Heart right ventricle (tissue), 16 donors: Measurements from ENCODE around the gene FAM120A. TPM values are rescaled to one million over a fixed set of nuclear protein-coding genes. Genes with fewer than 3 reads are reported as not detected.

Source experiments
- ATAC-seq, 8 donors: fragments of 200-7000 bp; cut with Tn5 transposase; one replicate each; pipeline ENCODE4 v1.9.1; 2020; ENCODE audit warnings: mild to moderate bottlenecking in 8 of 8, moderate library complexity in 8 of 8, moderate number of reproducible peaks in 1 of 8
- DNase-seq, 2 donors: peaks; one replicate each; pipeline ENCODE4 v3.0.0-alpha.2; 2020
- H3K27ac ChIP-seq, 10 donors: fragments of 200-600 bp; sonication (generic) in 2 of 10; one replicate each; pipeline versions ENCODE4 v1.5.0 to v1.8.0; 2020 to 2022; ENCODE audit warnings: mild to moderate bottlenecking in 3 of 10
- H3K27me3 ChIP-seq, 7 donors: fragments of 200-600 bp; one replicate each; pipeline ENCODE4 v1.8.0; 2021 to 2022; ENCODE audit warnings: mild to moderate bottlenecking in 2 of 7
- H3K36me3 ChIP-seq, 9 donors: fragments of 200-600 bp; sonication (generic) in 1 of 9; one replicate each; pipeline versions ENCODE4 v1.5.0 to v1.8.0; 2020 to 2022; ENCODE audit warnings: mild to moderate bottlenecking in 2 of 9
- H3K4me1 ChIP-seq, 9 donors: fragments of 200-600 bp; sonication (generic) in 1 of 9; one replicate each; pipeline versions ENCODE4 v1.5.0 to v1.8.0; 2020 to 2022; ENCODE audit warnings: mild to moderate bottlenecking in 4 of 9
- H3K4me3 ChIP-seq, 10 donors: fragments of 200-600 bp; sonication (generic) in 2 of 10; one replicate each; pipeline versions ENCODE4 v1.5.0 to v1.8.0; 2020 to 2022; ENCODE audit warnings: mild to moderate bottlenecking in 7 of 10, moderate library complexity in 2 of 10
- H3K9me3 ChIP-seq, 11 donors: fragments of 200-600 bp in 10 of 11; sonication (generic) in 2 of 11; one replicate each; pipeline versions ENCODE4 v1.5.0 to v1.8.0; 2013 to 2022; ENCODE audit warnings: mild to moderate bottlenecking in 2 of 11, control low read depth in 1 of 11, moderate library complexity in 1 of 11
- WGBS, 2 donors: extraction: QIAGEN DNeasy Blood & Tissue Kit; methylation state at CpG; one replicate each; pipeline ENCODE4 v1.1.7; 2013; ENCODE audit warnings: inconsistent platforms in 1 of 2; 5-methylcytosine and 5-hydroxymethylcytosine counted together
- intact Hi-C, 10 donors: fragments of 100-400 bp; cut with DNase I; formaldehyde crosslinking; loops; one replicate each; pipeline versions ENCODE4 v1.11.1 to v1.14.2; 2022
- polyA plus RNA-seq, 2 donors: library from polyadenylated mRNA; stranded (reverse); fragments of 200-250 nt; gene quantifications; one replicate each; pipeline ENCODE4 v1.2.3, GENCODE V29; 2013
- total RNA-seq, 10 donors: library from RNA; stranded (reverse); fragmentation: NEBNext Ultra II Directional in 3 of 10; extraction: Animal tissue kit (Norgen Biotek cat#: 25700) in 3 of 10; gene quantifications; one replicate each; pipeline versions ENCODE4 v1.2.1 to v1.2.4, GENCODE V29; 2021 to 2023
- TF ChIP-seq, protein P1 (sequence below), 9 donors: fragments of 200-600 bp; sonication (generic) in 2 of 9; IDR thresholded peaks; one replicate each; pipeline versions ENCODE4 v1.5.0 to v1.8.0; 2021 to 2022; ENCODE audit warnings: antibody characterized with exemption in 9 of 9, mild to moderate bottlenecking in 5 of 9, moderate library complexity in 1 of 9
- donor health status: Arrhythmogenic right ventricular cardiomyopathy.
- donor health status: ischemic (EF 13 %, LVEDD 7.1; RV severe dilation, severe dysfunction).
- donor health status: healthy with polysubstance abuse.
- donor health status: DM: no; HTN: yes; CAD: no.
- donor health status: DM: no; HTN: no; CAD: no.
- donor health status: ischemic (EF 25% LVEDD 6.9; RV normal size, moderate dysfunction).
- donor health status: ischemic (EF 25% LVEDD 5.7; RV mildly dilated, moderate dysfunction).
- donor health status: healthy.
- donor health status: DM: yes; HTN: yes; CAD: no.
- donor health status: Ischemic cardiomyopathy.
- donor health status: ischemic (EF 35%, LVEDD 5.7; RV mildly dilated, moderate dysfunction).
- donor health status: nonischemic (EF 11% LVEDD 7.7; RV severe dilation, severe dysfunction).
- donor health status: DM: yes; HTN: yes; CAD: no.
- donor health status: PGD.
- donor health status: ischemic (EF 29% LVEDD 5.4; RV normal size, mild dysfunction).
- donor health status: nonischemic (EF 23%, LVEDD 6.1; RV moderate dilation, normal function).

Gene FAM120A
- total and polyA plus RNA-seq, 12 donors, result 42.2 to 126 (median 104) TPM

DNA sequence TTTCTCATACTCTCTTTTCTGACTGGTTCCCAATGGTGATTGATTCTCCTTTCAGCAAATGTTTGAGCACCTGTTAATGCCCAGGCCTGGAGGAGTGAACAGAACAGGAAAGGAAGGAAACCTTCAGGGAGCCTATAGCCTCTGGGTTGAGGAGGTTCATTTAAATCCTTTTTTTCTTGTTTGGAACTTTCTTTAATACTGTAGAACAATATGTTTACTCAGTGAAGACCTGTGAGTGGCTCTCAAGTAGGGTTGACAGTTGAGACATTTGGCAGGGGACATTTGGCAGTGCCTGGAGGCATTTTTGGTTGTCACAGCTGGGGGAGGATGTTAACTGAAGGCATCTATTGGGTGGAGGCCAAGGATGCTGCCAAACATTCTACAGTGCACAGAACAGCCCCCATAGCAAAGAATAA is 8.0 kb downstream of the FAM120A start:
- H3K9me3 ChIP-seq, result no peaks in the 10 kb centered on the region
- peaks cover 15 to 97% (median 72%) of the 10 kb centered on the region in 9 donors for H3K4me1 ChIP-seq
- TF ChIP-seq, protein P1, sequence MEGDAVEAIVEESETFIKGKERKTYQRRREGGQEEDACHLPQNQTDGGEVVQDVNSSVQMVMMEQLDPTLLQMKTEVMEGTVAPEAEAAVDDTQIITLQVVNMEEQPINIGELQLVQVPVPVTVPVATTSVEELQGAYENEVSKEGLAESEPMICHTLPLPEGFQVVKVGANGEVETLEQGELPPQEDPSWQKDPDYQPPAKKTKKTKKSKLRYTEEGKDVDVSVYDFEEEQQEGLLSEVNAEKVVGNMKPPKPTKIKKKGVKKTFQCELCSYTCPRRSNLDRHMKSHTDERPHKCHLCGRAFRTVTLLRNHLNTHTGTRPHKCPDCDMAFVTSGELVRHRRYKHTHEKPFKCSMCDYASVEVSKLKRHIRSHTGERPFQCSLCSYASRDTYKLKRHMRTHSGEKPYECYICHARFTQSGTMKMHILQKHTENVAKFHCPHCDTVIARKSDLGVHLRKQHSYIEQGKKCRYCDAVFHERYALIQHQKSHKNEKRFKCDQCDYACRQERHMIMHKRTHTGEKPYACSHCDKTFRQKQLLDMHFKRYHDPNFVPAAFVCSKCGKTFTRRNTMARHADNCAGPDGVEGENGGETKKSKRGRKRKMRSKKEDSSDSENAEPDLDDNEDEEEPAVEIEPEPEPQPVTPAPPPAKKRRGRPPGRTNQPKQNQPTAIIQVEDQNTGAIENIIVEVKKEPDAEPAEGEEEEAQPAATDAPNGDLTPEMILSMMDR (IDR thresholded peaks at IDR 0.05), result no peak
- peak in 1 of 2 donors; percentile 39 for DNase-seq
- no peak overlapping the region for H3K4me3 ChIP-seq
- peak overlapping the region in 6 of 10 donors; percentile 0 to 63 (median 29) for H3K27ac ChIP-seq
- H3K27me3 ChIP-seq, result no peaks in the 10 kb centered on the region
- H3K36me3 ChIP-seq, result peaks cover 0 to 4% (median 0%) of the 10 kb centered on the region in 9 donors
- peak in 6 of 8 donors; percentile 58 to 78 (median 66) for ATAC-seq
- intact Hi-C loops, result loop anchor here in 7 of 10 donors (5.0 to 10.0 kb wide), 7 partner anchors 45 to 325 kb away; partner anchors contain the start of gene NINJ1 (in 2 of the 7)

DNA sequence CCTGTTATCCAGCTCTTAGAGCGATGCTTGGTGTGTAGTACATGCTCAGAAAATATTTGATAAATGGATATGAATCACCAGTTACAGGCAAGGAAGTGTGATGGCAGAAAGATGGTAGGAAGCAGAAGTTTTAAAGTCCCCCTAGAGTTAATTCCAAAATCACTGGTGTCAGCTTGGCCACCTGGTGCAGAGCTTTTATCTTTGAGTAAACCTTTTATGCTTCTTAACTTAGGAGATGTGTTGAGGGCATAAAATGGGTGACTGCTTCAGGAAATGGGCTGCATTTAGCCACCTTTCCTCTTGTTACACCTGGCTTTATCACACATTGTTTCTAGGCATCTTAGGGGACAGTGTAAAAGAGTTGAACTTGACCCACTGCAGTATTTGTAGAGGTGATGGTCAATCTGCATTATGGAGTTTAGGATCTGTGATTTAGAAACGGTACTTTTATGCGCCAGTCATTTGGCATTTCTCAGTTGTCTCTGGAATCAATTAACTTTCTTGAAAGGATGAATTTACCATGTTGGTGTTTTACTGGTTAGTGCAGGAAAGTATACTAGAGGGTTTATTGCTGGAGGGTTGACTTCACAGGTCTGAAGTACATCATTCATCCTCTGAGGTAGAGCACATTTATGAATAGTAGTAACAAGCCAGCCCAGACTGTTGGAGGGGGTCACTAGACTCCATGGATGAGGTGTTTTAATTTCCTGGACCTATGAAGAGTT is 9.4 kb downstream of the FAM120A start:
- H3K4me3 ChIP-seq, result no peak overlapping the region
- peak overlapping the region in 2 of 10 donors; percentile 13 to 63 for H3K27ac ChIP-seq
- TF ChIP-seq, protein P1 (IDR thresholded peaks at IDR 0.05), result no peak
- intact Hi-C loops, result no loop called here
- no peak for DNase-seq
- 91 to 92% methylated on average over 3 of the region's 3 CpGs for WGBS, 2 donors
- no peaks in the 10 kb centered on the region for H3K27me3 ChIP-seq
- no peak for ATAC-seq
- no peaks in the 10 kb centered on the region for H3K9me3 ChIP-seq
- peaks cover 0 to 4% (median 0%) of the 10 kb centered on the region in 9 donors for H3K36me3 ChIP-seq
- H3K4me1 ChIP-seq, result peaks cover 15 to 97% (median 72%) of the 10 kb centered on the region in 9 donors

DNA sequence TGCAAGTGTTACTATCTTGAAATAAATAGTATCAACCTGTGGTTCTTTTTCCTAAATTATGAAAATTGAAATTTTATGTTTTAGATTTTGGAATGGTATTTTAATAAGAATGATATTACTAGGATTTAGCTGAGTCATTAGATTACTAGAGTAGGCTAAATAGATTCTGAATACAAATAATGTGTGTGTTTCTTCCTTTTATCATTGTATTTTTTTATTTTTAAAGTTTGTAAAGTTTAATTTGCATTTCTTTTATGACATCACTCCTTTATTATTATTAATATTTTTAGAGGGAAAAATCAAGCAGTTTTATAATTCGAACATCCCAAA is 9.9 kb downstream of the FAM120A start:
- peak overlapping the region in 1 of 10 donors; percentile 63 for H3K27ac ChIP-seq
- intact Hi-C loops, result no loop called here
- ATAC-seq, result no peak
- H3K9me3 ChIP-seq, result no peaks in the 10 kb centered on the region
- TF ChIP-seq, protein P1 (IDR thresholded peaks at IDR 0.05), result no peak
- no peak overlapping the region for H3K4me3 ChIP-seq
- peaks cover 0 to 4% (median 0%) of the 10 kb centered on the region in 9 donors for H3K36me3 ChIP-seq
- peaks cover 13 to 97% (median 72%) of the 10 kb centered on the region in 9 donors for H3K4me1 ChIP-seq
- no peaks in the 10 kb centered on the region for H3K27me3 ChIP-seq
- DNase-seq, result no peak
- 94 to 98% methylated on average over 1 of the region's 1 CpG for WGBS, 2 donors

DNA sequence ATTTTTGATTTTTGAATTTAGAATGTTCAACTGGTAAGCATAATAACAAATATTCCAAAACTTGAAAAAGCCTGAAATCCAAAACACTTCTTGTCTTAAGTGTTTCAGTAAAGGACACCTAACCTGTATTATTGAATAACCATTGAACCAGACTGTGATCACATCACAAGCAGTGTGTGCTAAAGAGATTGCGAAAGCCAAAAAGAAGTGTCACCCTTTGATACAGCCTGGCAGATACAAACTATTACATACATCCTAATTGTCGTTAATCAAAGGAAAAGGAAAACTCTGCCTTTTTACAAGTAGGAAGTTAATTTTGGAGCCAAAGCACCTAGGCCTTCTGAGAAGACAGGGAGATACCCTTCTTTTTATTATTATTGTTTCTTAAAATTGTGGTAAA is 10.3 kb downstream of the FAM120A start:
- peaks cover 13 to 97% (median 72%) of the 10 kb centered on the region in 9 donors for H3K4me1 ChIP-seq
- peaks cover 0 to 4% (median 0%) of the 10 kb centered on the region in 9 donors for H3K36me3 ChIP-seq
- no peak overlapping the region for H3K4me3 ChIP-seq
- TF ChIP-seq, protein P1 (IDR thresholded peaks at IDR 0.05), result no peak
- peak overlapping the region in 1 of 10 donors; percentile 9 for H3K27ac ChIP-seq
- 75 to 78% methylated on average over 2 of the region's 2 CpGs for WGBS, 2 donors
- ATAC-seq (no peak), DNase-seq (no peak)
- no peaks in the 10 kb centered on the region for H3K27me3 ChIP-seq
- intact Hi-C loops, result no loop called here
- no peaks in the 10 kb centered on the region for H3K9me3 ChIP-seq
